ENCODE measurements around the gene CSAG1.
"Not testable (repeated sequence)": the region's sequence is repeated elsewhere in the genome, so short reads cannot be mapped to it uniquely, and the experiment has no call there.

Gene CSAG1, protein sequence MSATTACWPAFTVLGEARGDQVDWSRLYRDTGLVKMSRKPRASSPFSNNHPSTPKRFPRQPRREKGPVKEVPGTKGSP

DNA sequence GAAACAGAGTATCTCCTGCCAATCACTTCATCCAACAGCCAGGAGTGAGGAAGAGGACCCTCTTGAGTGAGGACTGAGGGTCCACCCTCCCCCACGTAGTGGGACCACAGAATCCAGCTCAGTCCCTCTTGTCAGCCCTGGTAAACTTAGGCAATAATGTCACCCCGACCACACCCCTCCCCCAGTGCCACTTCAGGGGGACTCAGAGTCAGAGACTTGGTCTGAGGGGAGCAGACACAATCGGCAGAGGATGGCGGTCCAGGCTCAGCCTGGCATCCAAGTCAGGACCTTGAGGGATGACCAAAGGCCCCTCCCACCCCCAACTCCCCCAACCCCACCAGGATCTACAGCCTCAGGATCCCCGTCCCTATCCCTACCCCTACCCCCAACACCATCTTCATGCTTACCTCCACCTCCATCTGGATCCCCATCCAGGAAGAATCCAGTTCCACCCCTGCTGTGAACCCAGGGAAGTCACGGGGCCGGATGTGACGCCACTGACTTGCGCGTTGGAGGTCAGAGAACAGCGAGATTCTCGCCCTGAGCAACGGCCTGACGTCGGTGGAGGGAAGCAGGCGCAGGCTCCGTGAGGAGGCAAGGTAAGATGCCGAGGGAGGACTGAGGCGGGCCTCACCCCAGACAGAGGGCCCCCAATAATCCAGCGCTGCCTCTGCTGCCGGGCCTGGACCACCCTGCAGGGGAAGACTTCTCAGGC, at the start of gene CSAG1, which contains the start of gene MAGEA12:
Gene CSAG1 (minus strand): TSS at position 461 of the 715 bp plus-strand sequence. CDS start 1,261 bp downstream, outside the sequence.
Gene MAGEA12 (plus strand): TSS at position 497 of the 715 bp plus-strand sequence. CDS start 2,405 bp downstream, outside the sequence.
- no peaks in the 10 kb centered on the region for H3K9me3 ChIP-seq (ENCODE audit: control insufficient read depth, insufficient read depth, low read length)
- peak within 1 kb of the TSS; percentile 11 for H3K4me3 ChIP-seq (ENCODE audit: low read depth, low read length)
- no peaks in the 10 kb centered on the region for H3K27me3 ChIP-seq (ENCODE audit: control insufficient read depth, insufficient read depth, low read length)
- no peaks in the 10 kb centered on the region for H3K4me1 ChIP-seq (ENCODE audit: control insufficient read depth, insufficient read depth, low read length)
- no peak within 1 kb of the TSS for H3K9ac ChIP-seq (ENCODE audit: low read depth, low read length)
- H3K36me3 ChIP-seq (ENCODE audit: control insufficient read depth, insufficient read depth, low read length): no peaks in the 10 kb centered on the region

DNA sequence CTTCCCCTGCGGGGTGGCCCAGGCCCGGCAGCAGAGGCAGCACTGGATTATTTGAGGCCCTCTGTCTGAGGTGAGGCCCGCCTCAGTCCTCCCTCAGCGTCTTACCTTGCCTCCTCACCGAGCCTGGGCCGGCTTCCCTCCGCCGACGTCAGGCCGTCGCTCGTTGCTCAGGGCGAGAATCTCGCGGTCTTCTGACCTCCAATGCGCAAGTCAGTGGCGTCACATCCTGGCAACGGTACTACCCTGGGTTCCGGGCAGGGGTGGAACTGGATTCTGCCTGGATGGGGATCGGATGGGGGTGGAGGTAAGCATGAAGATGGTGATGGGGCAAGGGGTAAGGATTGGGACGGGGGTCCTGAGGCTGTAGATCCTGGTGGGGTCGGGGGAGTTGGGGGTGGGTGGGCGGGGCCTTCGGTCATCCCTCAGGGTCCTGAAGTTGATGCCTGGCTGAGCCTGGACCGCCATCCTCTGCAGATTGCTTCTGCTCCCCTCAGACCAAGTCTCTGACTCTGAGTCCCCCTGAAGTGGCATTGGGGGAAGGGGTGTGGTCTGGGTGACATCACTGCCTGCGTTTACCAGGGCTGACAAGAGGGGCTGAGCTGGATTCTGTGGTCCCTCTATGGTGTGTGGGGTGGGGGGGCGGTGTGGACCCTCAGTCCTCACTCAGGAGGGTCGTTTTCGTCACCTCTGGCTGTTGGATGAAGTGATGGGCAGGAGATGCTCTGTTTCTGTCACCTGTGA, 36.2 kb upstream of the CSAG1 start, which contains the start of gene MAGEA6:
Gene MAGEA6 (minus strand): TSS at position 141 of the 741 bp plus-strand sequence. CDS start 2,039 bp downstream, outside the sequence.
- not testable (repeated sequence) for H3K9ac ChIP-seq (ENCODE audit: low read depth, low read length); H3K9me3 ChIP-seq (ENCODE audit: control insufficient read depth, insufficient read depth, low read length); H3K4me3 ChIP-seq (ENCODE audit: low read depth, low read length); H3K4me1 ChIP-seq (ENCODE audit: control insufficient read depth, insufficient read depth, low read length); H3K36me3 ChIP-seq (ENCODE audit: control insufficient read depth, insufficient read depth, low read length); H3K27me3 ChIP-seq (ENCODE audit: control insufficient read depth, insufficient read depth, low read length)

GRCh38 chrX:152766562-152766961, 33.0 kb upstream of the CSAG1 start:
- not testable (repeated sequence) for H3K4me3 ChIP-seq (ENCODE audit: low read depth, low read length); H3K4me1 ChIP-seq (ENCODE audit: control insufficient read depth, insufficient read depth, low read length); H3K27me3 ChIP-seq (ENCODE audit: control insufficient read depth, insufficient read depth, low read length); H3K36me3 ChIP-seq (ENCODE audit: control insufficient read depth, insufficient read depth, low read length); H3K9me3 ChIP-seq (ENCODE audit: control insufficient read depth, insufficient read depth, low read length); H3K9ac ChIP-seq (ENCODE audit: low read depth, low read length)

DNA sequence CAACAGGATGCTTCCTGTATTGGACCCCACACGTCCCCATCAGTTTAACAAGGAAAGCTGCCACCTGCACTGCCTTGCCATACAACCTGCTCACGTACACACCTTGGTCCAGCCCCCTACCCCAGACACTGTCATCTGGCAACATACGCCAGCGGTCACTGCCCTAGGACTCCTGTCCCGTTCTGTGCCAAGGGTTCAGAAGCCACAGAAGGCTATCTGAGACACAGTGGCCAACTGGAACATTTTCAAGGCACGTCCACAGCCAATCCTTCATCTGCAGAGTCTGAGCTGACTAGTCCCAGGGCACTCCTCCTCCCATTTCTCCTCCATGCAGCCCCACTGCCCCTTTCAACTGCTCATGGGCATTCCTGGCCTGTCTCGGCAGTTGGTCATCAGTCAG, 28.1 kb upstream of the CSAG1 start:
- not testable (repeated sequence) for H3K4me1 ChIP-seq (ENCODE audit: control insufficient read depth, insufficient read depth, low read length); H3K9ac ChIP-seq (ENCODE audit: low read depth, low read length); H3K9me3 ChIP-seq (ENCODE audit: control insufficient read depth, insufficient read depth, low read length); H3K36me3 ChIP-seq (ENCODE audit: control insufficient read depth, insufficient read depth, low read length); H3K27me3 ChIP-seq (ENCODE audit: control insufficient read depth, insufficient read depth, low read length); H3K4me3 ChIP-seq (ENCODE audit: low read depth, low read length)

DNA sequence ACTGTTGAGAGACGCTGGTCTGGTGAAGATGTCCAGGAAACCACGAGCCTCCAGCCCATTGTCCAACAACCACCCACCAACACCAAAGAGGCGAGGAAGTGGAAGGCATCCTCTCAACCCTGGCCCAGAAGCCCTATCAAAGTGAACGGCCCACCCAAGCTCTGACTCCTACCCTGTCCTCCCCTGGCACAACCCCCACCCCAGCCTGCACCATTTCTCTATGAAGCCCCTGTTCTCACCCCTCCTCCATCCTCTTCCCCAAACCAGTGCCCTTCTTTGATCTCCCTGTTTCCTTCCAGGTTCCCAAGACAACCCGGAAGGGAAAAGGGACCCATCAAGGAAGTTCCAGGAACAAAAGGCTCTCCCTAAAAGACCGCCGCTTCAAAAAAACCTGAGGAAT, 26.0 kb upstream of the CSAG1 start:
- H3K9ac ChIP-seq (ENCODE audit: low read depth, low read length); H3K4me1 ChIP-seq (ENCODE audit: control insufficient read depth, insufficient read depth, low read length); H3K27me3 ChIP-seq (ENCODE audit: control insufficient read depth, insufficient read depth, low read length); H3K36me3 ChIP-seq (ENCODE audit: control insufficient read depth, insufficient read depth, low read length); H3K4me3 ChIP-seq (ENCODE audit: low read depth, low read length); H3K9me3 ChIP-seq (ENCODE audit: control insufficient read depth, insufficient read depth, low read length): not testable (repeated sequence)

DNA sequence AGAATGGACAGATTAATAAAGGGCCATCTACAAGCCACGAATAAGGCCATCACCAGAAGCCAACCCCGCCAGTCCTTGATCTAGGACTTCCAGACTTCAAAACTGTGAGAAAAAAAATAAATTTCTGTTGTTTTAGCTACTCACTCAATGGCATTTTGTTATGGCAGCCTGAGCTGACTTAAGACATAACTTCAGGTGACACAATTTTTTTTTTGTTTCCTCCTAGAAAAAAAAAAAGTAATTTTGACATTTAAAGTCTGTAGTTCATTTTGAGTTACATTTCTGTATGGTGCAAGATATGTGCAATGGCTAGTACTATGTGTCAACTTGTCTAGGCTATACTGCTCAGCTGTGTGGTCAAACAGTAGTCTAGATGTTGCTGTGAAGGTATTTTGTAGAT, 25.4 kb upstream of the CSAG1 start, which contains the start of gene CSAG3:
Gene CSAG3 (plus strand): TSS at position 301 of the 400 bp plus-strand sequence.
- not testable (repeated sequence) for H3K9ac ChIP-seq (ENCODE audit: low read depth, low read length); H3K36me3 ChIP-seq (ENCODE audit: control insufficient read depth, insufficient read depth, low read length); H3K9me3 ChIP-seq (ENCODE audit: control insufficient read depth, insufficient read depth, low read length); H3K4me1 ChIP-seq (ENCODE audit: control insufficient read depth, insufficient read depth, low read length); H3K27me3 ChIP-seq (ENCODE audit: control insufficient read depth, insufficient read depth, low read length); H3K4me3 ChIP-seq (ENCODE audit: low read depth, low read length)

DNA sequence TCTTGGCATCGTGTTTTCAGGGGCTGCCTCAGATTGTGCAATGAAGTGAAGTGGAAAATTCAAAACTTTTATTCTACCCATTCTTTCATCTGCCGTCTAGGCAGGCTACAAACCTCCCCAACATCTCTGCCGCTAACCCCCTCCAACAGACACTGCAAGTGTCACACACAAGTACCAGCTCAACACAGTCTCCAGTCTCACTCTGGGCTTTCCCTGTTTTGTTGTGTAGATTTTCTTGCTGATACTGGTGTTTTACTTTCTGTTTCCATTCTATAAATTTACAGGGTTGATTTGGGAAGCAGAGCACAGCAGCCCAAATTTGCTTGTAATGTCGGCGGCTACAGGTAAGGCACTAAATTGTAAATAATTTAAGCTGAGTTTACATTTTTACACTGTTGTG, 21.4 kb upstream of the CSAG1 start:
- not testable (repeated sequence) for H3K36me3 ChIP-seq (ENCODE audit: control insufficient read depth, insufficient read depth, low read length); H3K9me3 ChIP-seq (ENCODE audit: control insufficient read depth, insufficient read depth, low read length); H3K9ac ChIP-seq (ENCODE audit: low read depth, low read length); H3K27me3 ChIP-seq (ENCODE audit: control insufficient read depth, insufficient read depth, low read length); H3K4me3 ChIP-seq (ENCODE audit: low read depth, low read length); H3K4me1 ChIP-seq (ENCODE audit: control insufficient read depth, insufficient read depth, low read length)

- not testable (repeated sequence) for H3K4me3 ChIP-seq (ENCODE audit: low read depth, low read length); H3K36me3 ChIP-seq (ENCODE audit: control insufficient read depth, insufficient read depth, low read length); H3K9ac ChIP-seq (ENCODE audit: low read depth, low read length); H3K27me3 ChIP-seq (ENCODE audit: control insufficient read depth, insufficient read depth, low read length); H3K9me3 ChIP-seq (ENCODE audit: control insufficient read depth, insufficient read depth, low read length); H3K4me1 ChIP-seq (ENCODE audit: control insufficient read depth, insufficient read depth, low read length)
These were observed 20.4 kb upstream of the CSAG1 start, which contains the start of gene MAGEA2 for GRCh38 chrX:152753686-152754650. Gene MAGEA2, minus strand, starts transcription at chrX:152753842. Its CDS starts 2,479 bp downstream, at chrX:152751363.

DNA sequence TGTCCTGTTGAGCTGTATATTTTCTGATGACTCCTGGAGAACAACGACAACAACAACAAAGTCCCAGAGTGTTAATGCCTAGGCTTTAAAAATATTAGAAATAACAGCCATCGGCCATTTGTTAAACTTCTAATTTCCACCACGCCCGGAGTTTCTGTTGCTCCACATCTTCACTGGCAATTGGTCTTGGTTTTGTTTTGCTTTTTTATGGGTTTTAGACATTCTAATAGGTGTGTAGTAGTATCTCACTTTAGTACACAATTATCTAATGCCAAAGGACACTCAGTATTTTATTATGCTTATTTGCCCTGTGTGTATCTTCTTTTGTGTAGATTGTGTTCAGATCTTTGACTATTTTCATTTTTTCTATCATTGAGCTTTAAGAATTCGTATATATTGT, 5.0 kb upstream of the CSAG1 start:
- no peaks in the 10 kb centered on the region for H3K27me3 ChIP-seq (ENCODE audit: control insufficient read depth, insufficient read depth, low read length)

DNA sequence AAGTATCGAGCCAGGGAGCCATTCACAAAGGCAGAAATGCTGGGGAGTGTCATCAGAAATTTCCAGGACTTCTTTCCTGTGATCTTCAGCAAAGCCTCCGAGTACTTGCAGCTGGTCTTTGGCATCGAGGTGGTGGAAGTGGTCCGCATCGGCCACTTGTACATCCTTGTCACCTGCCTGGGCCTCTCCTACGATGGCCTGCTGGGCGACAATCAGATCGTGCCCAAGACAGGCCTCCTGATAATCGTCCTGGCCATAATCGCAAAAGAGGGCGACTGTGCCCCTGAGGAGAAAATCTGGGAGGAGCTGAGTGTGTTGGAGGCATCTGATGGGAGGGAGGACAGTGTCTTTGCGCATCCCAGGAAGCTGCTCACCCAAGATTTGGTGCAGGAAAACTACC, 3.0 kb upstream of the CSAG1 start:
- not testable (repeated sequence) for H3K9me3 ChIP-seq (ENCODE audit: control insufficient read depth, insufficient read depth, low read length); H3K9ac ChIP-seq (ENCODE audit: low read depth, low read length); H3K27me3 ChIP-seq (ENCODE audit: control insufficient read depth, insufficient read depth, low read length); H3K36me3 ChIP-seq (ENCODE audit: control insufficient read depth, insufficient read depth, low read length); H3K4me3 ChIP-seq (ENCODE audit: low read depth, low read length); H3K4me1 ChIP-seq (ENCODE audit: control insufficient read depth, insufficient read depth, low read length)

More for the DNA sequence above, 5.0 kb upstream of the CSAG1 start:
- Histone ChIP-seq H3K36me3 (ENCODE audit: control insufficient read depth, insufficient read depth, low read length) (no peaks in the 10 kb centered on the region), H3K9me3 (ENCODE audit: control insufficient read depth, insufficient read depth, low read length) (no peaks in the 10 kb centered on the region), H3K4me3 (ENCODE audit: low read depth, low read length) (no peak overlapping the region), H3K9ac (ENCODE audit: low read depth, low read length) (no peak overlapping the region), H3K4me1 (ENCODE audit: control insufficient read depth, insufficient read depth, low read length) (no peaks in the 10 kb centered on the region)

DNA sequence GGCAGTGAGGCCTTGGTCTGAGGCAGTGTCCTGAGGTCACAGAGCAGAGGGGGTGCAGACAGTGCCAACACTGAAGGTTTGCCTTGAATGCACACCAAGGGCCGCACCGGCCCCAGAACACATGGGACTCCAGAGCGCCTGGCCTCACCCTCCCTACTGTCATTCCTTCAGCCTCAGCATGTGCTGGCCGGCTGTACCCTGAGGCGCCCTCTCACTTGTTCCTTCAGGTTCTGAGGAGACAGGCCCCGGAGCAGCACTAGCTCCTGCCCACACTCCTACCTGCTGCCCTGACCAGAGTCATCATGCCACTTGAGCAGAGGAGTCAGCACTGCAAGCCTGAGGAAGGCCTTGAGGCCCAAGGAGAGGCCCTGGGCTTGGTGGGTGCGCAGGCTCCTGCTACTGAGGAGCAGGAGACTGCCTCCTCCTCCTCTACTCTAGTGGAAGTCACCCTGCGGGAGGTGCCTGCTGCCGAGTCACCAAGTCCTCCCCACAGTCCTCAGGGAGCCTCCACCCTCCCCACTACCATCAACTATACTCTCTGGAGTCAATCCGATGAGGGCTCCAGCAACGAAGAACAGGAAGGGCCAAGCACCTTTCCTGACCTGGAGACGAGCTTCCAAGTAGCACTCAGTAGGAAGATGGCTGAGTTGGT, 2.5 kb upstream of the CSAG1 start:
- Histone ChIP-seq H3K36me3 (ENCODE audit: control insufficient read depth, insufficient read depth, low read length) (no peaks in the 10 kb centered on the region), H3K4me1 (ENCODE audit: control insufficient read depth, insufficient read depth, low read length) (no peaks in the 10 kb centered on the region), H3K4me3 (ENCODE audit: low read depth, low read length) (no peak overlapping the region), H3K9ac (ENCODE audit: low read depth, low read length) (no peak overlapping the region), H3K9me3 (ENCODE audit: control insufficient read depth, insufficient read depth, low read length) (no peaks in the 10 kb centered on the region), H3K27me3 (ENCODE audit: control insufficient read depth, insufficient read depth, low read length) (no peaks in the 10 kb centered on the region)
